Stimulated activated CD4-positive, alpha-beta T cell treated with anti-CD3 and anti-CD28 coated beads, TNF-alpha, amount 100 ng/mL, for 48 hours (primary cell): Measurements from ENCODE around the gene VLDLR.

ENCODE experiments used
- DNase-seq, 3 donors: peaks; one replicate each; pipeline ENCODE4 v3.0.0-alpha.2; 2020; ENCODE audit warnings: low read depth in 3 of 3

The VLDLR gene

GRCh38 chr9:2620919-2621721 is 467 bp upstream of the VLDLR start:
- DNase-seq, result peak; percentile 44 to 69 (median 60)

- peak in 1 of 3 donors; percentile 17 for DNase-seq
These were observed 1.1 kb downstream of the VLDLR start for GRCh38 chr9:2622461-2623287.

GRCh38 chr9:2623288-2624050 is 1.9 kb downstream of the VLDLR start:
- no peak for DNase-seq

- DNase-seq, result no peak
These were observed 2.6 kb downstream of the VLDLR start for GRCh38 chr9:2624051-2624682.

GRCh38 chr9:2625427-2625826 is 3.8 kb downstream of the VLDLR start:
- DNase-seq, result no peak

GRCh38 chr9:2628919-2629318 is 7.3 kb downstream of the VLDLR start:
- DNase-seq, result no peak

GRCh38 chr9:2630158-2630557 is 8.6 kb downstream of the VLDLR start:
- DNase-seq, result no peak

- DNase-seq, result no peak
These were observed 9.7 kb downstream of the VLDLR start for GRCh38 chr9:2631263-2631662.

GRCh38 chr9:2634153-2634552 is 12.6 kb downstream of the VLDLR start:
- no peak for DNase-seq

- DNase-seq, result no peak
These were observed 13.2 kb downstream of the VLDLR start for GRCh38 chr9:2634818-2635217.

- no peak for DNase-seq
These were observed 14.3 kb downstream of the VLDLR start for GRCh38 chr9:2635922-2636321.

GRCh38 chr9:2637390-2637789 is 15.8 kb downstream of the VLDLR start:
- no peak for DNase-seq

- no peak for DNase-seq
These were observed 17.5 kb downstream of the VLDLR start for GRCh38 chr9:2638871-2639673.

GRCh38 chr9:2639786-2640185 is 18.2 kb downstream of the VLDLR start:
- DNase-seq, result no peak

- DNase-seq, result no peak
These were observed 19.0 kb downstream of the VLDLR start for GRCh38 chr9:2640570-2640969.

- DNase-seq, result no peak
These were observed 19.4 kb downstream of the VLDLR start for GRCh38 chr9:2641033-2641432.

GRCh38 chr9:2642068-2642467 is 20.5 kb downstream of the VLDLR start:
- DNase-seq, result no peak

GRCh38 chr9:2645569-2645968 is 24.0 kb downstream of the VLDLR start:
- DNase-seq, result no peak

- peak; percentile 0 to 36 (median 25) for DNase-seq
These were observed 33.9 kb downstream of the VLDLR start for GRCh38 chr9:2655411-2655901.

- DNase-seq, result peak in 1 of 3 donors; percentile 12
These were observed 35.8 kb downstream of the VLDLR start for GRCh38 chr9:2657427-2657826.

GRCh38 chr9:2662496-2662895 is 40.9 kb downstream of the VLDLR start:
- DNase-seq, result no peak
